Keratinocyte (primary cell): Measurements from ENCODE around the gene PEX7.

Experiments used
- CTCF ChIP-seq, 3 experiments: IDR thresholded peaks in 1 of 3; conservative IDR thresholded peaks in 1 of 3; optimal IDR thresholded peaks in 1 of 3; 2 replicates in 2 of 3; 3 replicates in 1 of 3; pipeline versions ENCODE3 to v1.5.1; 2011; ENCODE audit warnings: low read length in 3 of 3, mild to moderate bottlenecking in 3 of 3, moderate library complexity in 2 of 3, control low read depth in 1 of 3, inconsistent platforms in 1 of 3; ENCODE audit not compliant: insufficient read depth in 2 of 3; ENCODE audit errors: extremely low read depth in 1 of 3
- EZH2 ChIP-seq: IDR thresholded peaks from one replicate; pipeline ENCODE4 v1.6.1; 2012; ENCODE audit warnings: inconsistent platforms, mild to moderate bottlenecking, low read length, moderate library complexity

GRCh38 chr6:136774228-136775041 is 48.0 kb upstream of the PEX7 start:
- TF ChIP-seq CTCF (optimal IDR thresholded peaks at IDR 0.05 in 1 of 3, IDR thresholded peaks at IDR 0.05 in 1 of 3, conservative IDR thresholded peaks at IDR 0.05 in 1 of 3; ENCODE audit: extremely low read depth in 1 of 3, insufficient read depth in 2 of 3, low read length in 3 of 3) (no peak), EZH2 (no peak)
